RKO (cell line): ENCODE results near the gene CHPT1.

Source experiments
- DNase-seq: peaks from one replicate; pipeline ENCODE4 v3.0.0-alpha.2; 2016; ENCODE audit warnings: low spot score

CHPT1 gene

DNA sequence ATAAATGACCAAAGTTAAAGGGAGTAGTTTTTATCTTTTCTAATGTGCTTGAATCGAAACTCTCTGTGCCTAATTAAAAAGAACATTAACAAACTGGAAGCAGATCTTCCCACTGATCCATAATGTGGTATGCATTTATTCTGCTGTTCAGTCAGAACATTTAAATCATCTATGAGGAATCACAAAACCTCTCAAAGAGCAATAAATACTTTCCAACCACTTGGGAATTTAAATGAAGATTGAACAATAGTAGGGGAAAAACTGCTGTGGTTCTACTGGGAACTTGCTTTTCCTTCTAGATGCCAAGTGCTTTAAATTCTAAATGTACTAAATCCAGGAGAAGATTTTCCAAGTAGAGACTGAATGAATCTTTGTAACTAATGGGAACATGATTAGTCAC, 12.3 kb upstream of the CHPT1 start:
- DNase-seq, result no peak

DNA sequence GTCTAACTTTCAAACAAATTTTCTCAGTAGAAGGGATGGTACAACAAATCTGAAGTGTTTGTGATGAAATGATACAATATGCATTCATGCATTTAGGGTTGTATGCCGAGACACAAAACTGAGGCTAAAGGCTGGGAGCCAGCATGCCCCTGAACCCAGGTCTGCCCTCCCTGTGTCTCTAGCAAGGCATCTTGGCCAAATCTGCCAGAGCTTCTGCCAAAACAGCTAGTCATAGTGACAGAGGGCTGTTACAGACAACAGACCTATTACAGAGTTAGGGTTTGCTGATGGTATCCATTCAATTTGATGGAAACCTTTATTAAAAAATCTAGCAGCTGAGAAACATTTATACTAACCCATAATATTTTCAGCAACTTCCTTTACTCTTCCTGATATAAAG, 11.3 kb upstream of the CHPT1 start:
- DNase-seq, result no peak

DNA sequence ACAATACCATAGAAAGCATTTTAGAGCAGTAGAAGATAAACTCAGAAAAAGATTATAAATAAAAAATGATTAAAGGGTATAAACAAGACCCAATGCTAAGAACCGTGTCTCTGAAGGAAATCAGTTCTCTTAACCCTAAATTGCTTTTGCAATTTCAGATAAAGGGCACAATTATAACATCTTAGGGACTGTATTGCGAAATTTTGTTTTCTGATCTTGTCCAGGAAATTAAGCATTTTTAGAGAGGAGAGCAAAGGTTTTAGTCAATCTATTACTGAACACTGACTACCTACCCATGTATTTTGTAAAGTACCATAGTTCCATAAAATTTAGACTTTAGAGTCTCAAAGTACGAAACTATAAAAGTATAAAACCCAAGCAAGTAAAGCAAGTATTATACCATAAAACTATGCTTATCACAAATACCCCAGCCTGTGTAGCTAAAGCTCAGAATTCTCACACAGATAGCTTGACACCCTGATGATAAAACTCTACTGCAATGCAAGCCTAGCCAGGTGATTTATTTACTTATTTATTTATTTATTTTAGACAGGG, 6.8 kb upstream of the CHPT1 start:
- DNase-seq, result no peak

DNA sequence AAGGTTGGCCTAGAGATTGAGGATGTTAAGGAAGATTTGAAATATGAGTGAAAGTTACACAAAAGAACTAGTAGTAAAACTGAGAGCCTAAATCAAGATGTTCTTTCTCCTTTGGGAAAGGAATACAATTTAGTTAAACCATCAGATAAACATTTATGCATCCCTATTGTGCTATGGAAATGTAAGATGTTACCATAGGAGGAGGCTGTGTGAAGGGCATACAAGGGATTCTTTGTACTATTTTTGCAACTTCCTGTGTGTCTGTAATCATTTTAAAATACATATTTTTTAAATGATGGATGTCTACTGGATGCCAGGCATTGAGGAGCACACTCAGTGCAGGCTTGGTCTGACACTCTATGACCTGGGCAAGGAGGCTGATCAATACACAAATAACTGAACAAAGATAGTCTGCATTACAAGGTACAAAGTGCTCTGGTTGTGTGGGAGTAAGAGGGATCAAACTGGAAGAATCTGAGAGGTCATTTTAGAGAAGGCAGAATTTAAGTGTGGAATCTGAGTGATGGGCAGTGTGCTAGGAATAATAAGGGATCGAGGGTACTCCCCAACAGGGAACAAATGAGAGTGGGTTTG, 5.8 kb upstream of the CHPT1 start:
- no peak for DNase-seq

DNA sequence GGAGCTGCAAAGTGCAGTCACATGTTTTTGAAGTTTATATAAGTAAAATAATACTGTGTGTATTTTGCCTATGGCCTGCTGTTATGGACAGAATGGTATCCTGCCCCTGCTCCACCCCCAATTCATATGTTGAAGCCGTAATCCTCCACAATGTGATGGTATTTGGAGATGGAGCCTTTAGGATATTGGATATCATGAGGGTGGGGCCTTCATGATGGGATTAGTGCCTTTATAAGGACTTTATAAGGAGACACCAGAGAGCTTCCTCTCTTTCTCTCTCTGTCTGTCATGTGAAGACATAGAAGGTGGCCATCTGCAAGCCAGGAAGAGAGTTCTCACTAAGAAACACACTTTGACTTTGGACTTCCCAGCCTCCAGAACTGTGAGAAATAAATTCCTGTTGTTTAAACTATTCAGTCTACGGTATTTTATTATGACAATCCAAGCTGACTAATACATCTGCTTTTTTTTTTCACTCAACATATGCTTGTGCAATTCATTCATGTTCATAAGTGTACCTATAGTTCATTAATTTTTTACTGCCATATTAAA, 3.1 kb upstream of the CHPT1 start:
- DNase-seq, result no peak

DNA sequence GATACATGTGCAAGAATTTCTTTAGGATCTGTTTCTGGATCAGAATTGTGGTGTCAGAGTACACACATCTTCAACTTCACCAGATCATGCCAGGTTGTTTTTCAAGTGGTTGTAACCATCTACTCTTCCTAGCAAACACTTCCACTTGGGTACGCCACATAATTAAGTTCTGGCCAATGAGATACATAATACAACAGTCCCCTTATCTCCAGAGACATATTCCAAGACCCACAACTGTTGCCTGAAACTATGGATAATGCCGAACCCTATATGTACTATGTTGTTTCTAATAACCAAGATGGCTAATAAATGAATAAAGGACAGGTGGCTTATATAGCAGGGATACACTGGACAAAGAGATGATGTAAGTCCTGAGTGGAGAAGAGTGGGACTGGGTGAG, 2.5 kb upstream of the CHPT1 start:
- DNase-seq, result no peak

DNA sequence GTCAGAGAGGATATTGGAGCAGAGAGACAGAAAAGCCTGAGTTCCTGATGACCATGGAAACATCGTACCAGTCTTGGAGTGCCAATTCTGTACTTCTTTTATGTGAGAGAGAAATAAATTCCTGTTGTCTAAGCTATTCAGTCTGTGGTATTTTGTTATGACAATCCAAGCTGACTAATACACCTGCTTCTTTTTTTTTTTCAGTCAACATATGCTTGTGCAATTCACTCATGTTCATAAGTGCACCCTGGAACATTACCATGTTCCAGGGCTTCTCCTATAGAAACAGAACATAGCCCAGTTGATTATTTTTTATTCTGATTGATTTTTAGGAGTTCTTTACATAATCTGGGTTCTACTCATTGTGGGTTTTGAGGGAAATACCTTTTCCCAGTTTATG, 1.7 kb upstream of the CHPT1 start:
- peak; percentile 11 for DNase-seq

DNA sequence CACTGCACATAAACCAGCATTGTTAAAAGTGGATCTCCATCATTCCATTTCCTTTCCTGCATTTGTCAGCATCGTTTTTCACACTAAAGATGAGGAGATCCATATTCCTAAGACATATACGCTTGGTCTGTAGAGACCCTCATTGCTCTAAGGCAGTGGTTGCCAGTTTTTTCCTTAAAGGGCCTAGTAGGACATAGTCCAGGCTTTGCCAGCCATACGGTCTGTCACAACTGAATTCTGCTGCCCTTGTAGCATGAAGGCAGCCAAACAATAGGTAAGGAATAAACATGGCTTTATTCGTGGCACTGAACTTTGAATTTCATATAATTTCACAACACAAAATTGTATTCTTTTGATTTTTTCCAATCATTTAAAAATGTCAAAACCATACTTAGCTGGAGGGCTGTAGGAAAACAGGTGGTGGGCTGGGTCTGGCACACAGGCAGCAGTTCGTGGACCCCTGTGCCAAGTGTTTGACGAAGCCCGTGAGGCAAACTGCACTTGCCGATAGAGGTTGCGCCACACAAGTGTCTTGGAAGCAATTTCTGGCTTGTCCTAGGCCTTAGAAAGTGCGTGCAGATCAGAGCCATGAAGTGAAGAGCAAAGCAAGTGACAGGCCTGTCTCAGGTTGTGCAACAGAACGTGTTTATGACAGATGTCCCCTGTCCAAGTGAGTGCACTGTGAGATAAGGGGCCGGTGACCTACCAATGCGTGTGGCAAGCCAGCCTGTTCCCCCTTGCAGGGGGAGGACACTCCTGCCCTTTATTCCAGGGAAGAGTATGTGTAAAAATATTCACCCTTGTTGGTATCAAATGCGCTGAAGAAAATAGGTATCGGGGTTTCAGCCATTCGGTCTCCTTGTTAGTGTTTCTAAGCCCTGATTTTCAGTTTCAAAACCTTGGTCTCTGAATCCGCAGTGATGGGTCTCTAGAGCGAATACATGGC, 916 bp upstream of the CHPT1 start:
- peak; percentile 9 for DNase-seq

DNA sequence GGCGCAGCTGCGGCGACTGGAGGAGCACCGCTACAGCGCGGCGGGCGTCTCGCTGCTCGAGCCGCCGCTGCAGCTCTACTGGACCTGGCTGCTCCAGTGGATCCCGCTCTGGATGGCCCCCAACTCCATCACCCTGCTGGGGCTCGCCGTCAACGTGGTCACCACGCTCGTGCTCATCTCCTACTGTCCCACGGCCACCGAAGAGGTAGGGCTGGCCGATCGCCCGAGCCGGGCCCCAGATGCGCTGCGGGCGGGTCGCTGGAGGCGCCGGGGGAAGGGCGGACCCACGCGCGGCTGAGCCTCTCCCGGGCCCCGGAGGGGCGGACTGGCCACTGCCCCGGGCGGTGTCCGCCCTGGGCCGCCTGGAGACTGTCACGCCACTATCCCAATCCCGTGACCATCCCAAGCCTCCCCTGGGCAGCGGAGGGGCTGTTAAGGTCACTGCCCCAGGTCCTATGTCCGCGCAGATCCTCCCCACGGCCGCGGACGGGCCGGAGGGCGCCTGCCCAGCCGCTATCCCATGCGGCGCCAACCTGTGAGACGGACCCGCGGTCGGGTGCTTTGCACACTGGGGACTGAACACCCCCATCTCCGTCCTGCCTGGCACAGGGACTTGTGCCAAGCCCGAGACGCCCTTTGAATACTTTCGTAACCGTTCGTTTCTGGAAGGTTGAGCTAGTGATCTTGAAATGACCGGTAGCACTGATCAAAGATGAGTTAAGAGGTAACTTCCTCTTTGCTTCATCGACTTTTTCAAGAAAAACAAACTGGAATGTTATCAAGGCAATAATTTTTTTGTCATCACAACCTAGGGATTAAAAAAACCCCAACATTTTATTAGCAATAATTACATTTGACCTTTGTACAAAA, 725 bp downstream of the CHPT1 start:
- DNase-seq, result peak; percentile 57

DNA sequence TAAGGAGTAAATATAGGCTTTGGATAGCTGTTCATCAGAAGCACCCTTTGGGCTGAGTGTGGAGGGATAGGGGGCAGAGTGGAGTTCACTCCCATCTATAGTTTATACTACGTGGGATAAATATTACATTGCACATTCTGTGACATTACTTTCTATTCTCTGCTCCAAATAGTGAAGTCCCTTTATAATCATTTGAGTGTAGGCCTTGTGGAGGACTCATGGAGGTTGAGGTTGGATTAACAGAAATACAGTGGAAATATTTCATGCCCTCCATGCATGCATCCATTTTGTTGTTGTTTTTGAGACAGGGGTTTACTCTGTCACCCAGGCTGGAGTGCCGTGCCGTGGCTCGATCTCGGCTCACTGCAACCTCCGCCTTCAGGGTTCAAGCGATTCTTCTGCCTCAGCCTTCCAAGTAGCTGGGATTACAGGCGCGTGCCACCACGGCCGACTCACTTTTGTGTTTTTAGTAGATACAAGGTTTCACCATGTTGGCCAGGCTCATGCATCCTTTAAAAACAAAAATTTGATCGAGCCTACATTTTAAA, 1.4 kb downstream of the CHPT1 start:
- DNase-seq, result peak; percentile 36

DNA sequence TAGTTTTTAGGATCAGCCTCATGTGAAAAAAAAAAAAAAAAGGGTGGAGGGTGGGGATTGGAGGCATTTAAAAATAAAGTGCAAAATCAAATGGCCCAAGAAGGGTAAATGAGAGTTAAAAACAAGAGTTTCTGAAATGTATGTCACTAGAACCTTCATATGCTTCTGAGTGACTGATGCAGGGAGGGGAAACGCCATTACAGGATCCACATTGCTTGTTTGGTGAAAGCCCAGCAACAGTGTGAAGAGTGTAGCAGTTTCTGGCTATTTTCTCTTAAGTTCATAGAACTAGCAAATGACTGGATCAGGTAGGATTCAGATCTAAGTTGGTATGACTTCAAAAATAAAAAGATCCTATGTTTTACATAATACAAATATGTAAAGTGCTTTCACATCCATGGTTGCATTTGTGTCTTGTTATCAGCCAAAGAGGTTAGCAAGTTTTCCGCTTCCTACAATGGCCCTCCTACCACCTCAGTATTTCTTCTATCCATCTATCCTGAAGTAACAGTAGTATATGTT, 2.9 kb downstream of the CHPT1 start:
- no peak for DNase-seq

DNA sequence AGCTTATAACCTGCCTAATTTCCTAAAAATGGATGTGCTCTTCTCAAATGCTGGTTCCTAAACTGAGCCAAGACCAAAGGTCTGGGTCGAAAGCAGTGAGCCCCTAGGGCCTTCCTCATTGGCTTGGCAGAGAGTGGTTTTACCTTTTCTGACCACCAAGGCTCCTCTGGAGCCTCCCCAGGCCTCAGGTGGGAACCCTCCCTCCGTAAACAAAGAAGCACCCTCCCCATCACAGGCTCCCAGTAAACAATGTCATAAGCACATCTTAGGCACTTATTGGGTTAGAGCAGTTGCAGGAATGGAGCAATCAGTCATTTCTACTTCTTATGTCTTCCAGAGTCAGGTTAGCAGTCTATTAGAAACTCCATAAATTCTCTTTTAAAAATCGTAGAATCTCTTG, 6.0 kb downstream of the CHPT1 start:
- no peak for DNase-seq

DNA sequence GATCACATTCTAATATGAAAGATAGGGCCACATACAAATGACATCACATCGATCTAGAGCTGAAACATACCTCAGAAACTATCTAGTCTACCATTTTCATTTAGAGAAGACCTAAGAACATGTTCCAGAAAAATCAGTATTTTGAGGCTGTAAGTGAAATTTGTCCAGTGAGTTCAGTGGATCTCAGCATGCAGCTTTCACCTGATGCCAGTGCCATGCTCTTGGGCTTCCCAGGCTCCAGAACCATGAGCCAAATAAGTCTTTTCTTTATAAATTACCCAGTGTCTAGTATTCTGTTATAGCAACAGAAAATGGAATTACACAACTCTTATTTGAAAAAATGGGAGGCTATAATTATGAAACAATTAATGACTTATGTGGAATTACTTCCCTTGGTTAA, 9.0 kb downstream of the CHPT1 start:
- DNase-seq, result no peak

DNA sequence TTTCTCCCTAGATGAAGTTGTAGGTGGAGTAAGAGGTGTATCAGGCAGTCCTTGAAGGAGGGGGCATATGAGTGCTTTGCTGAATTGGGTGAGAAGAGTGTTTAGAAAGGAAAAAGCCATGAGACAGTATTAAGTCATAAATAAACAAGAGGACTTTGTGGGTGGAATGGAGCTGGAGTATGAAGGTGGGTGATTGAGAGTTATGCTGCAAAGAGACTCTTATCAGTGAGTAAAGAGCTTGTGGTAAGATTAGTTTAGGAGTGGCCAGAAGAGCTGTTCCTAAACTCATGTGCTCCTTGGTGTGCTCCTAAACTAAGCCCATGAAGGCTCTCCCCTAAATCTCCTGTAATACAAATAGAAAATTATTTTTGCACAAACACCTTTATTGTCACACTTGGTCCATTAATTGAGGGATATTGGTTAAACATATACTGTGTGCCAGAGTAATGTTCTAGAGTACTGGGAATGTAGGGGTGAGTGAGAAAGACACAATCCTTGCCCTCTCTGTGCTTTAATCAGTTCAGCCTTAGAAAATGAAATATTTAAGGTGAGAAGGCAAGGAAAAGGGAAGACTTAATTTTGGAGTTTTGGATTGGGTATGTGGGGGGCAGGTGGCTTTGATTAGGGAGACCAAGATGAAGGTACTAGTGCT, 9.8 kb downstream of the CHPT1 start:
- DNase-seq, result no peak

DNA sequence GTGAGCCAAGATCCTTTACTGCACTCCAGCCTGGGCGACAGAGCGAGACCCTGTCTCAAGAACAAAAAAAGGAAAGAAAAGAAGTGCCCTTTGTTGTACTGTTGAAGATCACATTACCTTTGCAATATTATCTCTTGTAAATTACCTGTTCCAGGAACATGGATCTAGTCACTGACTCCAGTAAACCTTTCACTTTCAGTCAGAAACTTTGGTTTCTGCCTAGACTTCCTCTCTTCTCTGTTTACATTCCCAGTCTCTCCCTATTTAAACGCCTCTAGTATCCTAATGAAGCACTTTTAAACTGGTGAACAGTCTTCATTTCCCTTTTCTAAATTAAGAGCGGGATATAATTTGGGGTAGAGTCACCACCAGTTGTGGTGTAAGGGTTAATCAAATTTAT, 12.8 kb downstream of the CHPT1 start:
- no peak for DNase-seq

DNA sequence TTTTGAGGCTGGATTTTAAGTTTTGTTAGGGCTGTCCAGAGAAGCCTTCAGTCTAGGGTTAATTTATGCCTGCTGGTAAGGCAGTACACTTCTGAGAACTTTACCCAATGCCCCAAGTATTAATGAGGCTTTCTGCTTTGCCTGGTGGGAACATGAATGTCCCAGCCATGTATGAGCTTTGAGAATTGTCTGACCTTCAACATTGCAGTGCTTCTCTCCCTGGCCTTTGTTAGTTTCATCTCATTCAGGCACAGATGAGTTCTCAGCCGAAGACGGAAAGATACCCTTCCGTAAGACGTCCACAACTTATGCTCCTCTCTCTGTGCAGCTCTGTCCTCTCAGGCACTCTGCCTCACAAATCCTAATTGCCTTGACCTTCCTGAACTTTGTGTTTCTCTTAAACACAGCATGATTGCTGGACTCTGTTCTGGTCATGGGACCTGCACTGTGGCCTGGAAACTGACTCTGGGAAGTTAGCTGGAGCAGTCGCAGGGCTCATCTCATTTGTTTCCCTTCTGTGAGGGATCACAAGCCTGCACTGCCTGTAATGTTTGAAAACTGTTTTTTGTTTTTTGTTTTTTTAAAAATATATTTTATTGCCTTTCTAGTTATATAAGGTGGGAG, 15.7 kb downstream of the CHPT1 start:
- no peak for DNase-seq

DNA sequence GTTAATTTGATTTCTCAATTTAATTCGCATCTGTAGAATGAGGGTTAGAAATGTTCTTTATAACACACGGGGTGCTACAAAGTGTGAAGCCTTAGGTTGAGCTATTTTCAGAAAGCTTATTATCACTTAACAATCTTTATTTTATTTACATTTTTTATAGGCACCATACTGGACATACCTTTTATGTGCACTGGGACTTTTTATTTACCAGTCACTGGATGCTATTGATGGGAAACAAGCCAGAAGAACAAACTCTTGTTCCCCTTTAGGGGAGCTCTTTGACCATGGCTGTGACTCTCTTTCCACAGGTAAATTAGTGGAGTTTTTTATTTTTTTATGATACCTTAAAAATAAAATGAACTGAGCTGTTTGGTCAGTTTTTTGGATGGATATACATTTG, 16.5 kb downstream of the CHPT1 start:
- DNase-seq, result no peak

DNA sequence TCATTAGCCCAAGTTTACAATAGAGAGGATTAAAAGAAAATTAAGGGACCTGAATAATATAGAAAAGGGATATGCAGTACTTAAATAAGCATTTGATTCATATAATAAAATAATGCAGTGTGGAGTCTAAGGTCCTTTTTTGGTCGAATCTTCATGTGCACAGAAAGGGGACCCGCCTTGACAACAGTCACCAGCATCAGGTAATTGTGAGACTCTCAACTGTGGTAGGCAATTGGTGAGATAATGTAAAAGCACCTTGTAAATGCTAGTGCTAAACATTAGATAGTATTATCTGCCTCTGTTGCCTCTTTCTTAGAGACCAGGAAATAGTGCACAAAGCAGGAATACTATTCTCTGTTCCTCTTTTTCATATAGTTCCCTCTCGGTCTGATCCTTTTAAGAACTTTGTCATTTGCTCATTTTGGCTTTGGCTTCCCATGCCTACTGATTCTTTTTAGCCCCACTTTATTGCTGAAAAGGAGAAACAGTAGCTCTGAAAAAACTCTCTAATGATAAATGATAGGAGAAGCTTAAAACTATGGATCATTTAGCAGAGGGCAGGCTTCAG, 17.5 kb downstream of the CHPT1 start:
- no peak for DNase-seq

DNA sequence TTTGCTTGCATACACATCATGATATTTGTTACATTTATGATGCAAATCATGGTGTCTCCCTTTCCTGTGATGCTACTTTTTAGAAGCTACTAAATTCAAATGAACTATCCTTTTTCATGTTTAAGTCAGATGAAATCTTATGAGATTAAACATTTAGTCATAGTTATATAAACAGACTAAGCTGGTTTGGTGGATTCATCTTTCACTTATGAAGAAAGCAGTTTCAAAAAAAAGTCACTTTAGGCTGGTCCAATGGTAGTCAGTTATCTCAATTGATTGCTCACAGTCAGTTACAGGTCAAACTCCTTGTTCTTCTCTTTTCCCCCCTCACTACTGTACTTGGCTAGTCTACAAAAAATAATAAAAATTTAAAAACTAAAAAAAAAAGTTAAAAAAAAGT, 22.1 kb downstream of the CHPT1 start:
- no peak for DNase-seq

DNA sequence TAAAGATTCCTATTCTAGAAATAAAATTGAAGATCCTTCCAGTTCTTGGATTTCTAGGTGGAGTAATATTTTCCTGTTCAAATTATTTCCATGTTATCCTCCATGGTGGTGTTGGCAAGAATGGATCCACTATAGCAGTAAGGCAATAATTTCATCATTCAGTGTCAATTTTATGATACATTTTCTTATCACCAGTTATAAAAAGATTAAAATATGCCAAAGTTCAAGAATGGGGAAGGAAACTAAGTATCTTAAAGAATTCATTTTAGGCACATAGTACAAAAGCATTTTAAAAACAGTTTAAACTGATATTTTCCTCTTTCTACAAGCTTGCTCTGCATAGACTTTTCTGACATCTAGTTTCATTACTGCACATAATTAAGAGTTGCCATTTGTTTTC, 22.7 kb downstream of the CHPT1 start:
- no peak for DNase-seq
